Neutrophil (primary cell): ENCODE measurements around the gene ZDHHC14.

Source experiments
- H3K27ac ChIP-seq: fragments of 200-600 bp; sonication (generic); 2 replicates; pipeline ENCODE4 v1.5.1; 2016; ENCODE audit warnings: mild to moderate bottlenecking, moderate library complexity
- H3K27me3 ChIP-seq: fragments of 200-600 bp; sonication (generic); 2 replicates; pipeline ENCODE4 v1.6.0; 2016; ENCODE audit warnings: mild to moderate bottlenecking
- H3K36me3 ChIP-seq: fragments of 200-600 bp; sonication (generic); 2 replicates; pipeline ENCODE4 v1.5.1; 2017
- H3K4me1 ChIP-seq, 2 experiments: fragments of 200-600 bp in 1 of 2; sonication (generic) in 1 of 2; 1 replicate in 1 of 2; 2 replicates in 1 of 2; pipeline versions ENCODE4 v1.5.1 to v1.6.1; 2013 to 2016; ENCODE audit warnings: low read depth in 1 of 2, low read length in 1 of 2, mild to moderate bottlenecking in 1 of 2, moderate library complexity in 1 of 2; ENCODE audit not compliant: control insufficient read depth in 1 of 2, insufficient read depth in 1 of 2
- H3K4me3 ChIP-seq, 2 experiments: fragments of 200-600 bp in 1 of 2; sonication (generic) in 1 of 2; 1 replicate in 1 of 2; 2 replicates in 1 of 2; pipeline ENCODE4 v1.5.1; 2013 to 2016; ENCODE audit warnings: low read depth in 1 of 2, low read length in 1 of 2, mild to moderate bottlenecking in 1 of 2, moderate library complexity in 1 of 2
- H3K9me3 ChIP-seq: fragments of 200-600 bp; sonication (generic); 2 replicates; pipeline ENCODE4 v1.5.1; 2016
- CTCF ChIP-seq: fragments of 200-600 bp; sonication (generic); IDR thresholded peaks from 2 replicates; pipeline ENCODE4 v1.5.1; 2016; ENCODE audit warnings: antibody characterized with exemption

Gene ZDHHC14

GRCh38 chr6:157549468-157549745 is 168.4 kb downstream of the ZDHHC14 start:
- Histone ChIP-seq H3K9me3 (no peaks in the 10 kb centered on the region), H3K27me3 (no peaks in the 10 kb centered on the region), H3K27ac (no peak overlapping the region), H3K4me1 (peaks cover 3 to 5% of the 10 kb centered on the region in 2 experiments), H3K4me3 (no peak overlapping the region), H3K36me3 (no peaks in the 10 kb centered on the region)
- TF ChIP-seq CTCF, result no peak

GRCh38 chr6:157550114-157550989 is 169.4 kb downstream of the ZDHHC14 start:
- no peaks in the 10 kb centered on the region for H3K36me3 ChIP-seq

GRCh38 chr6:157551041-157551832 is 170.2 kb downstream of the ZDHHC14 start:
- Histone ChIP-seq H3K4me1 (peaks cover 3 to 5% of the 10 kb centered on the region in 2 experiments), H3K4me3 (no peak overlapping the region), H3K27me3 (no peaks in the 10 kb centered on the region), H3K9me3 (no peaks in the 10 kb centered on the region), H3K36me3 (no peaks in the 10 kb centered on the region), H3K27ac (no peak overlapping the region)
- no peak for TF ChIP-seq CTCF

More at GRCh38 chr6:157550114-157550989, 169.4 kb downstream of the ZDHHC14 start:
- H3K27ac ChIP-seq, result no peak overlapping the region
- H3K27me3 ChIP-seq, result no peaks in the 10 kb centered on the region
- TF ChIP-seq CTCF, result no peak
- H3K9me3 ChIP-seq, result no peaks in the 10 kb centered on the region
- H3K4me3 ChIP-seq, result no peak overlapping the region
- peaks cover 3 to 5% of the 10 kb centered on the region in 2 experiments for H3K4me1 ChIP-seq

- no peaks in the 10 kb centered on the region for H3K27me3 ChIP-seq
- H3K9me3 ChIP-seq, result no peaks in the 10 kb centered on the region
- H3K4me1 ChIP-seq, result peaks cover 3 to 5% of the 10 kb centered on the region in 2 experiments
- H3K36me3 ChIP-seq, result no peaks in the 10 kb centered on the region
- H3K4me3 ChIP-seq, result no peak overlapping the region
- no peak for TF ChIP-seq CTCF
- H3K27ac ChIP-seq, result no peak overlapping the region
These were observed 171.2 kb downstream of the ZDHHC14 start for GRCh38 chr6:157552081-157552747.

GRCh38 chr6:157552820-157553485 is 172.0 kb downstream of the ZDHHC14 start:
- Histone ChIP-seq H3K4me3 (no peak overlapping the region), H3K27me3 (no peaks in the 10 kb centered on the region), H3K9me3 (no peaks in the 10 kb centered on the region), H3K4me1 (peaks cover 3 to 5% of the 10 kb centered on the region in 2 experiments), H3K36me3 (no peaks in the 10 kb centered on the region), H3K27ac (no peak overlapping the region)
- no peak for TF ChIP-seq CTCF
